H9 (cell line): Measurements from ENCODE around the gene THOP1. TPM values are rescaled to one million over a fixed set of nuclear protein-coding genes. Genes with fewer than 3 reads are reported as not detected.

Source experiments
- DNase-seq: peaks from one replicate; pipeline ENCODE4 v3.0.0-alpha.2; 2017
- H2AFZ ChIP-seq: one replicate; pipeline ENCODE4 v1.6.1; 2013; ENCODE audit warnings: mild to moderate bottlenecking, low read length, control low read depth, moderate library complexity
- H2AK5ac ChIP-seq: 2 replicates; pipeline ENCODE4 v1.6.1; 2013; ENCODE audit warnings: low read length, control low read depth, mixed read lengths; ENCODE audit not compliant: insufficient read length
- H2BK120ac ChIP-seq: one replicate; pipeline ENCODE4 v1.6.1; 2013; ENCODE audit warnings: low read depth, mild to moderate bottlenecking, low read length, control low read depth, inconsistent platforms; ENCODE audit not compliant: poor library complexity, severe bottlenecking
- H2BK12ac ChIP-seq: 2 replicates; pipeline ENCODE4 v1.6.1; 2013; ENCODE audit warnings: low read length, control low read depth, mixed read lengths, low read depth; ENCODE audit not compliant: insufficient read length
- H2BK15ac ChIP-seq: 2 replicates; pipeline ENCODE4 v1.6.1; 2013; ENCODE audit warnings: low read depth, low read length, control low read depth
- H2BK20ac ChIP-seq: one replicate; pipeline ENCODE4 v1.6.1; 2013; ENCODE audit warnings: low read depth, mild to moderate bottlenecking, low read length, control low read depth, inconsistent platforms; ENCODE audit not compliant: poor library complexity, severe bottlenecking
- H2BK5ac ChIP-seq: 2 replicates; pipeline ENCODE4 v1.6.1; 2013; ENCODE audit warnings: low read length, control low read depth, mixed read lengths; ENCODE audit not compliant: insufficient read length
- H3K14ac ChIP-seq: 2 replicates; pipeline ENCODE4 v1.6.1; 2013; ENCODE audit warnings: low read length, control low read depth; ENCODE audit not compliant: insufficient read depth
- H3K18ac ChIP-seq: 2 replicates; pipeline ENCODE4 v1.6.1; 2013; ENCODE audit warnings: low read depth, mild to moderate bottlenecking, mixed read lengths, low read length, control low read depth; ENCODE audit not compliant: insufficient read length
- H3K23ac ChIP-seq: 2 replicates; pipeline ENCODE4 v1.6.1; 2013; ENCODE audit warnings: low read length, control low read depth, mixed read lengths, low read depth; ENCODE audit not compliant: insufficient read length
- H3K23me2 ChIP-seq: 2 replicates; pipeline ENCODE4 v1.6.1; 2013; ENCODE audit warnings: low read depth, mild to moderate bottlenecking, mixed read lengths, low read length, control low read depth; ENCODE audit not compliant: insufficient read length, poor library complexity, severe bottlenecking
- H3K27ac ChIP-seq: 2 replicates; pipeline ENCODE4 v1.5.1; 2013; ENCODE audit warnings: low read length, control low read depth, mixed read lengths, low read depth; ENCODE audit not compliant: insufficient read length
- H3K27me3 ChIP-seq: 2 replicates; pipeline ENCODE4 v1.6.1; 2013; ENCODE audit warnings: low read length, control low read depth, inconsistent platforms; ENCODE audit not compliant: insufficient read depth
- H3K4ac ChIP-seq: 2 replicates; pipeline ENCODE4 v1.6.1; 2013; ENCODE audit warnings: low read depth, mild to moderate bottlenecking, control low read depth, inconsistent platforms, low read length, moderate library complexity
- H3K4me1 ChIP-seq: 2 replicates; pipeline ENCODE4 v1.6.1; 2013; ENCODE audit warnings: low read length, control low read depth, inconsistent platforms; ENCODE audit not compliant: insufficient read depth
- H3K4me2 ChIP-seq: 2 replicates; pipeline ENCODE4 v1.6.1; 2013; ENCODE audit warnings: low read length, control low read depth, mixed read lengths; ENCODE audit not compliant: insufficient read length, insufficient read depth
- H3K56ac ChIP-seq: 2 replicates; pipeline ENCODE4 v1.6.1; 2013; ENCODE audit warnings: low read depth, mild to moderate bottlenecking, mixed read lengths, low read length, control low read depth; ENCODE audit not compliant: insufficient read length
- H3K79me1 ChIP-seq: 2 replicates; pipeline ENCODE4 v1.6.1; 2013; ENCODE audit warnings: low read depth, mild to moderate bottlenecking, moderate library complexity, low read length, control low read depth, inconsistent platforms; ENCODE audit not compliant: insufficient read depth, poor library complexity, severe bottlenecking
- H3K79me2 ChIP-seq: 2 replicates; pipeline ENCODE4 v1.6.1; 2013; ENCODE audit warnings: low read length, control low read depth, inconsistent platforms; ENCODE audit not compliant: insufficient read depth
- H3K9ac ChIP-seq: 2 replicates; pipeline ENCODE4 v1.6.1; 2013; ENCODE audit warnings: low read length, control low read depth, mixed read lengths; ENCODE audit not compliant: insufficient read length; ENCODE audit errors: extremely low read depth
- H3K9me3 ChIP-seq: one replicate; pipeline ENCODE4 v1.6.1; 2013; ENCODE audit warnings: low read depth, low read length, inconsistent platforms; ENCODE audit not compliant: control insufficient read depth
- H3T11ph ChIP-seq: one replicate; pipeline ENCODE4 v1.6.1; 2013; ENCODE audit warnings: mild to moderate bottlenecking, low read length, control low read depth, inconsistent platforms
- H4K20me1 ChIP-seq: one replicate; pipeline ENCODE4 v1.6.1; 2013; ENCODE audit not compliant: control insufficient read depth, insufficient read length, insufficient read depth
- H4K5ac ChIP-seq: 2 replicates; pipeline ENCODE4 v1.6.1; 2013; ENCODE audit warnings: low read depth, mild to moderate bottlenecking, mixed read lengths, low read length, control low read depth; ENCODE audit not compliant: insufficient read length
- H4K8ac ChIP-seq: replicated peaks from 2 replicates; pipeline ENCODE4 v1.6.1; 2013; ENCODE audit warnings: low read length, control low read depth, mixed read lengths, low read depth; ENCODE audit not compliant: insufficient read length
- H4K91ac ChIP-seq: 2 replicates; pipeline ENCODE4 v1.6.1; 2013; ENCODE audit warnings: low read depth, mild to moderate bottlenecking, moderate library complexity, mixed read lengths, low read length, control low read depth; ENCODE audit not compliant: insufficient read length
- H3K27ac Mint-ChIP-seq, 3 experiments: 2 replicates in 2 of 3; 3 replicates in 1 of 3; pipeline ENCODE4 v1.8.0; 2020 to 2021; ENCODE audit warnings: mixed read lengths in 3 of 3, mild to moderate bottlenecking in 1 of 3, moderate library complexity in 1 of 3
- H3K27me3 Mint-ChIP-seq: 2 replicates; pipeline ENCODE4 v1.8.0; 2021; ENCODE audit warnings: low read depth, mild to moderate bottlenecking, moderate library complexity, mixed read lengths
- H3K36me3 Mint-ChIP-seq, 3 experiments: 2 replicates in 2 of 3; 3 replicates in 1 of 3; pipeline ENCODE4 v1.8.0; 2020 to 2021; ENCODE audit warnings: low read depth in 3 of 3, mixed read lengths in 3 of 3; ENCODE audit not compliant: insufficient read depth in 1 of 3
- H3K4me1 Mint-ChIP-seq, 2 experiments: 2 replicates each; pipeline ENCODE4 v1.8.0; 2020; ENCODE audit warnings: mixed read lengths in 2 of 2
- H3K4me3 Mint-ChIP-seq, 2 experiments: 2 replicates in 1 of 2; 3 replicates in 1 of 2; pipeline ENCODE4 v1.8.0; 2020 to 2021; ENCODE audit warnings: mild to moderate bottlenecking in 2 of 2, mixed read lengths in 2 of 2, moderate library complexity in 1 of 2
- H3K9me3 Mint-ChIP-seq, 2 experiments: 2 replicates in 1 of 2; 3 replicates in 1 of 2; pipeline ENCODE4 v1.8.0; 2020; ENCODE audit warnings: mild to moderate bottlenecking in 2 of 2, mixed read lengths in 2 of 2, moderate library complexity in 1 of 2
- CTCF ChIP-seq: fragments of 200-600 bp; sonication (generic); conservative IDR thresholded peaks from 3 replicates; pipeline ENCODE4 v1.8.0; 2021; ENCODE audit warnings: antibody characterized with exemption, mild to moderate bottlenecking
- WGBS: extraction: QIAGEN DNeasy Blood & Tissue Kit; methylation state at CpG from one replicate; pipeline ENCODE4 v1.1.7; 2013; ENCODE audit warnings: missing lambda C conversion rate, low lambda C conversion rate, mixed read lengths; ENCODE audit not compliant: insufficient read length; ENCODE audit errors: extremely low coverage; 5-methylcytosine and 5-hydroxymethylcytosine counted together
- total RNA-seq: library from RNA; stranded (reverse); gene quantifications from 2 replicates; pipeline ENCODE4 v1.2.1, GENCODE V29; 2021

THOP1 gene
- total RNA-seq, 1 experiment from 2014 or later: 150 TPM

- no peak for DNase-seq
- Histone ChIP-seq H2BK12ac (no peak overlapping the region), H4K91ac (no peak overlapping the region), H2AFZ (no peak overlapping the region), H3T11ph (no peak overlapping the region), H3K56ac (no peak overlapping the region), H3K27me3 (no peaks in the 10 kb centered on the region), H4K8ac (no peak overlapping the region), H2BK15ac (no peak overlapping the region), H3K4me2 (no peak overlapping the region), H3K4me1 (no peaks in the 10 kb centered on the region), H2BK20ac (no peak overlapping the region), H2BK120ac (no peak overlapping the region), H3K18ac (no peak overlapping the region), H3K23me2 (peaks cover 5% of the 10 kb centered on the region), H3K4ac (no peak overlapping the region), H2BK5ac (no peak overlapping the region), H3K14ac (no peak overlapping the region), H3K79me1 (no peaks in the 10 kb centered on the region), H2AK5ac (no peak overlapping the region), H3K9me3 (peaks cover 45% of the 10 kb centered on the region), H4K5ac (no peak overlapping the region), H4K20me1 (no peaks in the 10 kb centered on the region), H3K79me2 (no peaks in the 10 kb centered on the region), H3K9ac (no peak overlapping the region), H3K23ac (no peak overlapping the region), H3K27ac (no peak overlapping the region)
- WGBS: no CpG with 5 or more reads among the region's 4 CpGs
- Mint-ChIP-seq H3K9me3 (peaks cover 56% of the 10 kb centered on the region in 2 experiments), H3K4me3 (no peak overlapping the region), H3K36me3 (peaks cover 50 to 53% (median 51%) of the 10 kb centered on the region in 3 experiments), H3K4me1 (peaks cover 4% of the 10 kb centered on the region in 2 experiments), H3K27me3 (peaks cover 2% of the 10 kb centered on the region; the same call in 1 of the 2 replicates), H3K27ac (no peak overlapping the region)
- no peak for TF ChIP-seq CTCF
Measured at GRCh38 chr19:2837430-2837829, 52.1 kb downstream of the THOP1 start.
